Neural crest cell (in vitro differentiated cells): ENCODE results near the gene PCDHA8. TPM values are rescaled to one million over a fixed set of nuclear protein-coding genes. Genes with fewer than 3 reads are reported as not detected.
A peak's percentile ranks its signal among the peaks of the same experiment; 100 is the strongest.
"Not testable (repeated sequence)": the region's sequence is repeated elsewhere in the genome, so short reads cannot be mapped to it uniquely, and the experiment has no call there.

ENCODE experiments used
- DNase-seq: peaks from one replicate; pipeline ENCODE4 v3.0.0; 2021; ENCODE audit warnings: low read depth, mixed read lengths, low spot score
- H3K27ac Mint-ChIP-seq: one replicate; pipeline ENCODE4 v1.8.0; 2021; ENCODE audit warnings: mild to moderate bottlenecking, mixed read lengths; ENCODE audit not compliant: unreplicated experiment
- H3K27me3 Mint-ChIP-seq: 2 replicates; pipeline ENCODE4 v1.8.0; 2021; ENCODE audit warnings: low read depth, mild to moderate bottlenecking, mixed read lengths
- H3K36me3 Mint-ChIP-seq: 2 replicates; pipeline ENCODE4 v1.8.0; 2021; ENCODE audit warnings: low read depth, mild to moderate bottlenecking, mixed read lengths
- H3K4me1 Mint-ChIP-seq: 2 replicates; pipeline ENCODE4 v1.8.0; 2021; ENCODE audit warnings: mixed read lengths
- H3K4me3 Mint-ChIP-seq: one replicate; pipeline ENCODE4 v1.8.0; 2021; ENCODE audit warnings: mild to moderate bottlenecking, mixed read lengths
- H3K9me3 Mint-ChIP-seq: 2 replicates; pipeline ENCODE4 v1.8.0; 2021; ENCODE audit warnings: mixed read lengths
- total RNA-seq: library from RNA; stranded (reverse); gene quantifications from 2 replicates; pipeline ENCODE4 v1.2.1, GENCODE V29; 2021
- TF ChIP-seq, protein P1 (sequence below): fragments of 200-600 bp; sonication (generic); conservative IDR thresholded peaks from 2 replicates; pipeline ENCODE4 v1.5.0; 2021; ENCODE audit warnings: antibody characterized with exemption, mild to moderate bottlenecking

The PCDHA8 gene
- total RNA-seq, 1 donor from 2014 or later = 2.3 TPM

- TF ChIP-seq, protein P1, sequence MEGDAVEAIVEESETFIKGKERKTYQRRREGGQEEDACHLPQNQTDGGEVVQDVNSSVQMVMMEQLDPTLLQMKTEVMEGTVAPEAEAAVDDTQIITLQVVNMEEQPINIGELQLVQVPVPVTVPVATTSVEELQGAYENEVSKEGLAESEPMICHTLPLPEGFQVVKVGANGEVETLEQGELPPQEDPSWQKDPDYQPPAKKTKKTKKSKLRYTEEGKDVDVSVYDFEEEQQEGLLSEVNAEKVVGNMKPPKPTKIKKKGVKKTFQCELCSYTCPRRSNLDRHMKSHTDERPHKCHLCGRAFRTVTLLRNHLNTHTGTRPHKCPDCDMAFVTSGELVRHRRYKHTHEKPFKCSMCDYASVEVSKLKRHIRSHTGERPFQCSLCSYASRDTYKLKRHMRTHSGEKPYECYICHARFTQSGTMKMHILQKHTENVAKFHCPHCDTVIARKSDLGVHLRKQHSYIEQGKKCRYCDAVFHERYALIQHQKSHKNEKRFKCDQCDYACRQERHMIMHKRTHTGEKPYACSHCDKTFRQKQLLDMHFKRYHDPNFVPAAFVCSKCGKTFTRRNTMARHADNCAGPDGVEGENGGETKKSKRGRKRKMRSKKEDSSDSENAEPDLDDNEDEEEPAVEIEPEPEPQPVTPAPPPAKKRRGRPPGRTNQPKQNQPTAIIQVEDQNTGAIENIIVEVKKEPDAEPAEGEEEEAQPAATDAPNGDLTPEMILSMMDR = peak; percentile 45
- no peak for DNase-seq
- H3K4me3 Mint-ChIP-seq = peak overlapping the region; percentile 87
- peaks cover 12% of the 10 kb centered on the region for H3K9me3 Mint-ChIP-seq
- peaks cover 10% of the 10 kb centered on the region for H3K4me1 Mint-ChIP-seq
- H3K36me3 Mint-ChIP-seq = peaks cover 58% of the 10 kb centered on the region
- peak overlapping the region; percentile 92 for H3K27ac Mint-ChIP-seq
- no peaks in the 10 kb centered on the region for H3K27me3 Mint-ChIP-seq
These were observed 12.6 kb upstream of the PCDHA8 start for GRCh38 chr5:140828362-140828737.

DNA sequence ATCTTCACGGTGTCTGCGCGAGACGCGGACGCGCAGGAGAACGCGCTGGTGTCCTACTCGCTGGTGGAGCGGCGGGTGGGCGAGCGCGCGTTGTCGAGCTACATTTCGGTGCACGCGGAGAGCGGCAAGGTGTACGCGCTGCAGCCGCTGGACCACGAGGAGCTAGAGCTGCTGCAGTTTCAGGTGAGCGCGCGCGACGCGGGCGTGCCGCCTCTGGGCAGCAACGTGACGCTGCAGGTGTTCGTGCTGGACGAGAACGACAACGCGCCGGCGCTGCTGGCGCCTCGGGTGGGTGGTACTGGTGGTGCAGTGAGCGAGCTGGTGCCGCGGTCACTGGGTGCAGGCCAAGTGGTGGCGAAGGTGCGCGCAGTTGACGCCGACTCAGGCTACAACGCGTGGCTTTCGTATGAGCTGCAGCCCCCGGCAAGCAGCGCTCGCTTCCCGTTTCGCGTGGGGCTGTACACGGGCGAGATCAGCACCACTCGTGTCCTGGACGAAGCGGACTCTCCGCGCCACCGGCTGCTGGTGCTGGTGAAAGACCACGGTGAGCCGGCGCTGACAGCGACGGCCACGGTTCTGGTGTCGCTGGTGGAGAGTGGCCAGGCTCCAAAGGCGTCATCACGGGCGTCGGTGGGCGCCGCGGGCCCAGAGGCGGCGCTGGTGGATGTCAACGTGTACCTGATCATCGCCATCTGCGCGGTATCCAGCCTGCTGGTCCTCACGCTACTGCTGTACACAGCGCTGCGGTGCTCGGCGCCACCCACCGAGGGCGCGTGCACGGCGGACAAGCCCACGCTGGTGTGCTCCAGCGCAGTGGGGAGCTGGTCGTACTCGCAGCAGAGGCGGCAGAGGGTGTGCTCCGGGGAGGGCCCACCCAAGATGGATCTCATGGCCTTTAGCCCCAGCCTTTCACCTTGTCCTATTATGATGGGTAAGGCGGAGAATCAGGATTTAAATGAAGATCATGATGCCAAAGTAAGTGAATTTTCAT lies 11.2 kb upstream of the PCDHA8 start:
- H3K4me1 Mint-ChIP-seq, H3K27ac Mint-ChIP-seq, H3K27me3 Mint-ChIP-seq, DNase-seq, H3K4me3 Mint-ChIP-seq: not testable (repeated sequence)
- Mint-ChIP-seq H3K36me3 (peaks cover 66% of the 10 kb centered on the region), H3K9me3 (peaks cover 14% of the 10 kb centered on the region)

DNA sequence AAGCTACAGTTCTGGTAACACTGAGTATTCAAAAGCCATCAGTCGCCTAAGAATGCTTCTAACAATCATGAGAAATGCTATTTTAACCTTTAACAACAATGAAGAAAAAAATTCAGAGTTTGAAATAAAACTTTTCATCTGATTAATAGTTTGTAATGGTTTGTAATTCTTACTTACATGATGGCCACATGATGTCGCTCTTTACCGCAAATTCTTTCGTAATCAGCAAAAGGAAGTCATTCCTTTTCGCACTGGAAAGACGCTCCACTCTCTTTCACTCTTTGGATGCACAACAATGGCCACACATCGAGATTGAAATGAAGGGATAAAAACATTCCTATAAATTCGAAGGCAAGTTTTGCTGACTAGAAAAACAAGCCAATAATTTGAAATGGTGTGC lies 7.0 kb upstream of the PCDHA8 start, which contains the start of gene PCDHA7:
TSS of gene PCDHA7 (plus strand) at position 277 of the 400 bp plus-strand sequence. CDS start at position 392, 115 bp downstream.
- H3K27ac Mint-ChIP-seq = no peak within 1 kb of the TSS
- peaks cover 10% of the 10 kb centered on the region for H3K9me3 Mint-ChIP-seq
- DNase-seq = no peak
- peaks cover 59% of the 10 kb centered on the region for H3K36me3 Mint-ChIP-seq
- H3K4me1 Mint-ChIP-seq = no peaks in the 10 kb centered on the region
- H3K4me3 Mint-ChIP-seq = no peak within 1 kb of the TSS
- no peaks in the 10 kb centered on the region for H3K27me3 Mint-ChIP-seq
- TF ChIP-seq, protein P1 = no peak

- not testable (repeated sequence) for H3K4me3 Mint-ChIP-seq, H3K4me1 Mint-ChIP-seq, H3K9me3 Mint-ChIP-seq, DNase-seq, H3K27ac Mint-ChIP-seq, H3K27me3 Mint-ChIP-seq
- peaks cover 59% of the 10 kb centered on the region for H3K36me3 Mint-ChIP-seq
These were observed 6.5 kb upstream of the PCDHA8 start for GRCh38 chr5:140834439-140835008.

DNA sequence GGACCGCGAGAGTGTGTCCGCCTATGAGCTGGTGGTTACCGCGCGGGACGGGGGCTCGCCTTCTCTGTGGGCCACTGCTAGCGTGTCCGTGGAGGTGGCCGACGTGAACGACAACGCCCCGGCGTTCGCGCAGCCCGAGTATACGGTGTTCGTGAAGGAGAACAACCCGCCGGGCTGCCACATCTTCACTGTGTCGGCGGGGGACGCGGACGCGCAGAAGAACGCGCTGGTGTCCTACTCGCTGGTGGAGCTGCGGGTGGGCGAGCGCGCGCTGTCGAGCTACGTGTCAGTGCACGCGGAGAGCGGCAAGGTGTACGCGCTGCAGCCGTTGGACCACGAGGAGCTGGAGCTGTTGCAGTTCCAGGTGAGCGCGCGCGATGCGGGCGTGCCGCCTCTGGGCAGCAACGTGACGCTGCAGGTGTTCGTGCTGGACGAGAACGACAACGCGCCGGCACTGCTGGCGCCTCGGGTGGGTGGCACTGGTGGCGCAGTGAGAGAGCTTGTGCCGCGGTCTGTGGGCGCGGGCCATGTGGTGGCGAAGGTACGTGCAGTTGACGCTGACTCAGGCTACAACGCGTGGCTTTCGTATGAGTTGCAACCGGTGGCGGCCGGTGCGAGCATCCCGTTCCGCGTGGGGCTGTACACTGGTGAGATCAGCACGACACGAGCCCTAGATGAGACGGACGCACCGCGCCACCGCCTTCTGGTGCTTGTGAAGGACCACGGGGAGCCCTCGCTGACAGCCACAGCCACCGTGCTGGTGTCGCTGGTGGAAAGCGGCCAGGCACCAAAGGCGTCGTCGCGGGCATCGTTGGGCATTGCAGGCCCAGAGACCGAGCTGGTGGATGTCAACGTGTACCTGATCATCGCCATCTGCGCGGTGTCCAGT lies 5.1 kb upstream of the PCDHA8 start:
- H3K4me1 Mint-ChIP-seq = no peaks in the 10 kb centered on the region
- DNase-seq = no peak
- no peak overlapping the region for H3K27ac Mint-ChIP-seq
- H3K9me3 Mint-ChIP-seq = peaks cover 15% of the 10 kb centered on the region
- H3K36me3 Mint-ChIP-seq = peaks cover 68% of the 10 kb centered on the region
- no peak overlapping the region for H3K4me3 Mint-ChIP-seq
- no peaks in the 10 kb centered on the region for H3K27me3 Mint-ChIP-seq
- TF ChIP-seq, protein P1 = no peak
